Measurements from ENCODE around the gene BCOR.

DNA sequence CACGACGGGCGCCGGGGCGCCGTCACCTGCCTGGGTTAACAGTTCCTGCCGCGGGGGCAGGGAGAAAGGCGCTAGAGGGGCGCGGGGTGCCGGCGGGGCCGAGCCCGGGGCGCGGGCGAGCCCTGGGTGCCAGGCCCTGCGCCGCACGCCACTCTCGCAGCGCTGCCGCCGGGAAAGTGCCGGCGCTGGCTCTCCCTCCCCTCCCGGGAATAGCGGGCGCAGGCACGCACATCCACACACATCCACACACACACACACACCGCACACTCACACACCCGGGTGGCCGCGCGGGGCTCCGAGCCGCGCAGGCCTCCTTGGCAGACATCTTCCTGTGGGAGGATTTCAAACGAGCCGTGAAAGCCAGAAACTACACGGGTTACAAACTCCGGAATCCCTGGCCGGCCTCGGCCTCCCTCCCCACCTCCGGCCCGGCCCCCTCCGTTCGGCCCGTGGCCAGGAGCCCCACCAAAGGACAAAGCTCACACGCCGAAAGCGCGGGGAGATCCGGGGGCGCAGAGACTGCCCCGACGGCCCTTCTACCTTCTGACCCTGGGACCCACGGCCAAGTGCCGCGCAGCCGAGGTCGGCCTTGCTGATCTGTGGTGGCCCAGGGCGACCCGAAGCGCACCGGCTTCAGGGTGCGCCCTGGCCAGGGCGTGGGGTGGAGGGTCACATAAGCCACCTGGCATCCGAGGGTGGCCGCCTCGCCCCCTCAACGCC lies 92.3 kb downstream of the BCOR start:
- TF ChIP-seq EZH2 (IDR thresholded peaks at IDR 0.05; ENCODE audit: insufficient read depth, poor library complexity, severe bottlenecking) (no peak), EZH2phosphoT487 (IDR thresholded peaks at IDR 0.05; ENCODE audit: insufficient read depth, low read depth) (no peak)

Measured in GM23248 (cell line).